GM06990 (cell line): Measurements from ENCODE around the gene PLOD1.
A peak's percentile ranks its signal among the peaks of the same experiment; 100 is the strongest.
"Not testable (repeated sequence)": the region's sequence is repeated elsewhere in the genome, so short reads cannot be mapped to it uniquely, and the experiment has no call there.

Experiments
- DNase-seq: peaks from one replicate; pipeline ENCODE4 v3.0.0-alpha.2; 2011; ENCODE audit not compliant: insufficient read length; ENCODE audit errors: extremely low read depth
- H3K27me3 ChIP-seq: replicated peaks from 2 replicates; pipeline ENCODE4 v1.6.0; 2011; ENCODE audit warnings: low read length; ENCODE audit not compliant: control insufficient read depth, insufficient read depth
- H3K36me3 ChIP-seq: 2 replicates; pipeline ENCODE4 v1.5.1; 2011; ENCODE audit warnings: low read length; ENCODE audit not compliant: control insufficient read depth, insufficient read depth
- H3K4me3 ChIP-seq: replicated peaks from 2 replicates; pipeline ENCODE4 v1.5.1; 2011; ENCODE audit warnings: low read depth, mild to moderate bottlenecking, control low read depth, low read length
- CTCF ChIP-seq: IDR thresholded peaks from 2 replicates; pipeline ENCODE4 v1.5.1; 2011; ENCODE audit warnings: low read length, control low read depth, mild to moderate bottlenecking, inconsistent platforms; ENCODE audit not compliant: insufficient read depth, poor library complexity, severe bottlenecking

Gene PLOD1

DNA sequence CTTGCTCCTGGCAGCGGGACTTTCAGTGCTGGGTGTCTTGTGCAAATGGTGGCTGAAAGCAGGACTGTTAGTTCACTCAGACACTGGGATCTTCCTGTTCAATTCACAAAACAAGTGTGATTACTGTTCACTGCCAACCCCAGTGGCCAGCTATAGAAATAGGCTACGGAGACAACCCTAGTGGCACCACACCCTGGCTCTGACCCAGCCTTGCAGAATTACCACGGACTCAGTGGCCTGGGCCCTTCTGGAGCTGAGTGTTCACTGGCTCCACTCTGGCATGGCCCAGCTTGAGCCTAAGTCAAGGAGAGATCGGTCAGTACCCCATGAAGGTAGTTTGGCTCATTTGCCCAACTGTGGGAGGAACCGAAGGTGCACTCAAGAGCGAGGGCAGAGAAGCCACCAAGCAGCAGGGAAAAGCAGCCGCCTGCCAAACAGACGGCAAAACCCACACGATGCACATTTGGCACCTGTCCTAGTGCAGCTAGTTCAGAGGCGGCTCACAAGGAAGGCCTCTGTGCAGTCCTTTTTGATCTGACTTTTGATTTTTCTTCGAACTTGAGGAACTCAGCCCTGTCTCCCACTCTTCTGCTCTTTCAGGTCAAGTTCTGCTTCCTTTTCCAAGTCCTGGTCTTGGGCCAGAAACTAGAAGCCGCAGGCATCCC is 14.1 kb upstream of the PLOD1 start:
- DNase-seq: no peak
- H3K36me3 ChIP-seq: peaks cover 24% of the 10 kb centered on the region
- no peak overlapping the region for H3K4me3 ChIP-seq
- no peak for TF ChIP-seq CTCF
- H3K27me3 ChIP-seq: no peaks in the 10 kb centered on the region

GRCh38 chr1:11921022-11921421 is 13.5 kb upstream of the PLOD1 start:
- no peak for TF ChIP-seq CTCF
- no peak overlapping the region for H3K4me3 ChIP-seq

GRCh38 chr1:11923069-11923826 is 11.3 kb upstream of the PLOD1 start:
- Histone ChIP-seq H3K4me3 (no peak overlapping the region), H3K27me3 (no peaks in the 10 kb centered on the region), H3K36me3 (peaks cover 23% of the 10 kb centered on the region)
- no peak for TF ChIP-seq CTCF
- no peak for DNase-seq

More at GRCh38 chr1:11921022-11921421, 13.5 kb upstream of the PLOD1 start:
- no peaks in the 10 kb centered on the region for H3K27me3 ChIP-seq
- H3K36me3 ChIP-seq: peaks cover 24% of the 10 kb centered on the region
- no peak for DNase-seq

DNA sequence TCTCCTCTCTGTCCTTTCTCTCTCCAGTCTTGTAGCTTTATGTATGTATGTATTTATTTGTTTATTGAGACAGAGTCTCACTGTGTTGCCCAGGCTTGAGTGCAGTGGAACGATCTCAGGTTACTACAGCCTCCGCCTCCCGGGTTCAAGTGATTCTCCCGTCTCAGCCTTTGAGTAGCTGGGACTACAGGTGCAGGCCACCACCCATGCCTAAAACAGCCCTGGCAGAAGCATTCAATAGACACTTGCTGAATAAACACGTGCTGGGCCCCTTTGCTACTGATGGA is 10.7 kb upstream of the PLOD1 start:
- H3K4me3 ChIP-seq: no peak overlapping the region; the same call in 1 of the 2 replicates
- TF ChIP-seq CTCF: no peak
- H3K36me3 ChIP-seq: peaks cover 21% of the 10 kb centered on the region
- no peaks in the 10 kb centered on the region for H3K27me3 ChIP-seq
- DNase-seq: no peak

DNA sequence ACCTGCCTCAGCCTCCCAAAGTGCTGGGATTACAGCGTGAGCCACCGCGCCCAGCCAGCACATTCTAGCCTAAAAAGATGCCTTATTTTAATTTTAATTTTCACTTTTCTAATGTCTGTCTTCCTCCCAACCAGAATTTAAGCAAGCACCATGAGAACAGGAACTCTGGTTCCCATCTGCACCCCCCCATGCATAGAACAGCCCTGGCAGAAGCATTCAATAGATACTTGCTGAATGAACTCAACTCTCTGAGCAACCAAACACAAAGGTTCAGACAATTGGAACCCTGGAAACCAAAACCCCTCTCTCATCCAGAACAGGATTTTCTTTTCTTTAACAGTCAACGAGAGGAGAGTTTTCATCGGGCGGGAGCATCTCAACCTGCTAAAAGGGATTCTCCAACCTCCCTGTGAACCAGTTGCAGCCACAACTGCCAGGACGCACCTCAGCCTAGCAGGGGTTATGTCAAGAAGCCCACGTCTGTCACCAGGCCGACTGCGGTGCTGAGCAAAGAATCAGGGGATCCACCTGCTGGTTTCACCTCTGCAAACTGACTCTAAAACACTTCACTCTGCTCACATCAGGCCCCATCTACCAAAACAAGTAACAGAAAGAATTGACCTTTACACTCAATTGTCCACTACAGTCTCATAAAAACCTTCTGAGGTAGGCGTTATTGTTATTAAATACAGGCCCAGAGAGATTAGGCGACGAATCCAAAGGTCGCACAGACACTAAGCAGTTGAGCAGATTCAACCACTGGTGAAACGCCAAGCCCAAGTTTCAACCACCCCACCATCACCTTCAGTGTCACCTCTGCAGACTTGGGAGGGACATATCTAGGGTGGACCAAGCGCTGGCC is 10.0 kb upstream of the PLOD1 start:
- peaks cover 15% of the 10 kb centered on the region for H3K36me3 ChIP-seq
- DNase-seq: no peak
- no peaks in the 10 kb centered on the region for H3K27me3 ChIP-seq
- peak overlapping the region; percentile 71 for H3K4me3 ChIP-seq
- no peak for TF ChIP-seq CTCF

DNA sequence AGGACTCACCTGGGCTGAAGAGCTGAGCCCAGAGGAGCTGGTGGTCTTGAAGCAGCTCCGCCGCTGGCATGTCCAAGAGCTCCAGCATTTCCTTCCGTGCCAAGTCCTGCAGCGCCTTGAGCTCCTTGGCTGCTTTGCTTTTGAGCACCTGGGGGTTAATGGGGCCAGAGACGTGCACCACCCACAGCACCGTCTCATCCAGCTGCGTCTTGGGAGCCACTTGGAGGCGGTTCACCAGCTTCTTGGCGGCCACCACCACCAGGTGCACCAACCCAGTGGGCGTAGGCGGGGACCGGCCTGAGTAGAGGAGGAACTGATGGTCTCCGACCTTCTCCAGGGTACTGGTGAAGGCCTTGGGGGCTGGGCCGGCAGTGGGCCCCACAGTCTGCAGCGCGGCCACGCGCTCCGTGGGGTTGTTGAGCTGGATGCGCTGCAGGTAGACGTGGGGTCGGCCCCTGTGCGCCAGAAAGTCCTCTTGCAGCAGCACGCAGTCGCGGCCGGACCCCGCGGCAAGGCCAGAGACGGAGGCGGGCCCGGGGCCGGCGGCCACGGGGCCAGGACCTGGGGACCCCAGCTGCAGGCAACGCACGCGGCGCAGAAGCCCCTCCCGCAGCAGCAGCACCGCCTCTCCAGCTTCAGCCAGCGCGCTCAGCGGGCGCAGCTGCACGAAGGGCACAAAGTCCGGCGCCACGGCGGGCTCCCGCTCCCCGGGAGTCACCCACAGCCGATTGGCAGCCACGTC is 9.2 kb upstream of the PLOD1 start:
- Histone ChIP-seq H3K4me3 (peak overlapping the region; percentile 71), H3K36me3 (peaks cover 13% of the 10 kb centered on the region)
- DNase-seq, H3K27me3 ChIP-seq: not testable (repeated sequence)
